Left ventricle myocardium superior (tissue), 1 donor: ENCODE measurements around the gene SPRR2E. TPM values are rescaled to one million over a fixed set of nuclear protein-coding genes. Genes with fewer than 3 reads are reported as not detected.
"Not testable (repeated sequence)": the region's sequence is repeated elsewhere in the genome, so short reads cannot be mapped to it uniquely, and the experiment has no call there.

Experiments
- ATAC-seq: fragments of 200-7000 bp; cut with Tn5 transposase; one replicate; pipeline ENCODE4 v1.9.1; 2020; ENCODE audit warnings: mild to moderate bottlenecking, moderate library complexity
- DNase-seq: peaks from one replicate; pipeline ENCODE4 v3.0.0-alpha.2; 2020
- intact Hi-C: fragments of 100-400 bp; cut with micrococcal nuclease; formaldehyde crosslinking; loops from one replicate; pipeline ENCODE4 v1.11.0; 2022
- total RNA-seq: library from RNA; stranded (reverse); fragmentation: NEBNext Ultra II Directional; extraction: Animal tissue kit (Norgen Biotek cat#: 25700); gene quantifications from one replicate; pipeline ENCODE4 v1.2.1, GENCODE V29; 2021
- donor health status: DM: no; HTN: yes; CAD: no; lungs with severe emphysema.

SPRR2E gene
- total RNA-seq, 1 donor from 2014 or later, result not detected

DNA sequence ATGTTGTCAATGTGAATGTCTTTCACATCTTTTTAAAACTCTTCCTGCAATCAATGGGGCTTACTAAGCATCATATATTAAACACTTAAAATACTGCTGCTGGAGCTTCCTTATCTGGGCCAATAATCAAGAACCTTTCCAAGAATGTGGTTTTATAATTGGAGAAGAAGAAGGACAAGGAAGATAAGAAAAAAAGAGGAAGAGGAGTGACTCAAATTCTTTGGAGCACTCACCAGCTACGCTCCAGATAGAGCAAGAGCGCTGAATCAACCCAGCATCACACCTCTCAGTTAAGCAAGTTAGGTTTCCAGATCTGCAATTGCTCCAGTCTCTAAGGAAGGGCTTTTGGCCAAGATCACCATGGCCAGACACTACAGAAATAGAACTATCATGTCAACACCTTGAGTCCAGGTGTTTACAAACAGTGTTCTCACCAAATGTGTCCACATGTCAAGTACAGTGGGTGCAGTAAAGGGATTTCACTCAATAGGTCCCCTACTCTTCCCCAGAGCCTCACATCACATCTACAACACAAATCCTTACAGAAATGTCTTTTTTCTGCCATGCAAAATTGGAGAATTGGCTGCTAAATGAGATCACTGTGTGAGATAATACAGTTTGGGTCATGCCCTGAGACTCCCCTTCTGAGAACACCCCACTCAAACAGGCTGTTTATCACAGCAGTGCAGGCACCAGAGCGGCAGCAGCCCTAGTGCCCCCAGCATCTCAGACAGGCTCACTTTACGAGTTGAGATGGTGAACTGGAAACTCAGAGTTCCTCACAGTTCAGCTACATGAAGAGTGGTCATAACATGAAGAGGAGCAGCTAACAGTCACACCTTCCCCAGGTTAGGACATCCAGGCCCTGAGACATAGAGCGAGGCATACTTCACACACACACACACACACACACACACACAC, 21.3 kb downstream of the SPRR2E start:
- intact Hi-C loops, result no loop called here
- ATAC-seq, result no peak
- DNase-seq, result no peak

DNA sequence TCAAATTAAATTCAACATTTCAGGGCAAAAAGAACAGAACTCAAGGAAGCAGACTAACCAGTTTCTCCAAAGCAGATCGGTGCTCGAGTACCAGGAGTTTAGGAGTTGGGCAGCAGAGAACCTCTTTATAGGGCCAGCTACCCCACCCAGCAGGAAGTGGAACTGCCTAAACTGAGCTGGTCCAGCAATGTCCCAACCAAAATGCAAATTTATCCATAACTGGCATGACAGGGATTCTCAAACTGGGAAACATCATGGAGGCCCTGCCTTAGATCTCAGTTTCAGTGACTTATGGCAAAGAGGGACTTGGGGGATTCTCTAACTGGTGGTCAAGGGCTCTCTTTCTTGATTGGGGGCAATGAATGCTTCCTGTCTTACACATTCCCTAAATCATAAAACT, 22.8 kb downstream of the SPRR2E start, which contains the start of gene SPRR2B:
TSS of gene SPRR2B (minus strand) at position 101 of the 400 bp plus-strand sequence. CDS start 772 bp downstream, outside the sequence.
- ATAC-seq, result no peak
- DNase-seq, result no peak
- intact Hi-C loops, result no loop called here

- ATAC-seq, result no peak
- intact Hi-C loops, result no loop called here
- DNase-seq, result no peak
Observed at GRCh38 chr1:153070243-153070642, 24.1 kb downstream of the SPRR2E start.

GRCh38 chr1:153058826-153059784, 35.2 kb downstream of the SPRR2E start:
- intact Hi-C loops, result no loop called here
- no peak for ATAC-seq

GRCh38 chr1:153058154-153058553, 36.2 kb downstream of the SPRR2E start:
- DNase-seq (no peak), ATAC-seq (no peak)
- intact Hi-C loops, result no loop called here

More at GRCh38 chr1:153058826-153059784, 35.2 kb downstream of the SPRR2E start:
- DNase-seq, result no peak

DNA sequence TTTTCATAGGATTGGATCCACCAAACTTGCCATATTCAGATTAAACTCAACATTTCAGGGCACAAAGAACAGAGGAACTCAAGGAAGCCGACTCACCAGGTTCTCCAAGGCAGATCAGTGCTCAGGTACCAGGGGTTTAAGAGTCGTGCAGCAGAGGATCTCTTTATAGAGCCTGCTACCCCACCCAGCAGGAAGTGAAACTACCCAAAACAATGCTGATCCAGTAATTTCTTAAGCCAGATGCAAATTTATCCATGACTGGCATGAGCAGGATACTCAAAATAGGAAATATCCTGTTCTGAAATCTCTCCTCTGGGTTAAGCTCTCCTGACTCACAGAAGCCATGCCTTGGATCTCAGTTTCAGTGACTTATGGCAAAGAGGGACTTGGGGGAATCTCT, 37.0 kb downstream of the SPRR2E start, which contains the start of gene SPRR2A:
TSS of gene SPRR2A (minus strand) at position 138 of the 400 bp plus-strand sequence. CDS start 777 bp downstream, outside the sequence.
- no peak for ATAC-seq
- DNase-seq, result no peak

GRCh38 chr1:153056111-153056510, 38.2 kb downstream of the SPRR2E start:
- ATAC-seq, result not testable (repeated sequence)

More for the DNA sequence above, 37.0 kb downstream of the SPRR2E start, which contains the start of gene SPRR2A:
- intact Hi-C loops, result no loop called here

GRCh38 chr1:153049211-153049610, 45.1 kb downstream of the SPRR2E start:
- ATAC-seq, result no peak
- DNase-seq, result no peak
- intact Hi-C loops, result no loop called here

More at GRCh38 chr1:153056111-153056510, 38.2 kb downstream of the SPRR2E start:
- intact Hi-C loops, DNase-seq: not testable (repeated sequence)

Other genes starting within 250 kb of the SPRR2E start
- gene LCE7A, start 234.5 kb downstream of the SPRR2E start, total RNA-seq, result not detected
- not detected for gene SMCP, start 216.2 kb downstream of the SPRR2E start, total RNA-seq
- not detected for gene IVL, start 186.0 kb downstream of the SPRR2E start, total RNA-seq
- gene SPRR5, start 147.3 kb downstream of the SPRR2E start, total RNA-seq, result not detected
- not detected for gene SPRR4, start 123.9 kb downstream of the SPRR2E start, total RNA-seq
- not detected for gene SPRR1A, start 110.4 kb downstream of the SPRR2E start, total RNA-seq
- not detected for gene SPRR3, start 92.8 kb downstream of the SPRR2E start, total RNA-seq
- gene SPRR1B, start 63.3 kb downstream of the SPRR2E start, total RNA-seq, result not detected
- gene SPRR2D, start 53.4 kb downstream of the SPRR2E start, total RNA-seq, result not detected
- not detected for gene SPRR2A, start 37.0 kb downstream of the SPRR2E start, total RNA-seq
- gene SPRR2B, start 22.9 kb downstream of the SPRR2E start, total RNA-seq, result not detected
- gene SPRR2F, start 19.0 kb upstream of the SPRR2E start, total RNA-seq, result not detected
- gene SPRR2G, start 56.4 kb upstream of the SPRR2E start, total RNA-seq, result not detected
- not detected for gene LELP1, start 108.9 kb upstream of the SPRR2E start, total RNA-seq
- not detected for gene PRR9, start 123.1 kb upstream of the SPRR2E start, total RNA-seq
- gene LORICRIN, start 165.2 kb upstream of the SPRR2E start, total RNA-seq, result not detected
- not detected for gene PGLYRP3, start 218.4 kb upstream of the SPRR2E start, total RNA-seq